Stimulated activated CD8-positive, alpha-beta memory T cell treated with anti-CD3 and anti-CD28 coated beads, Interleukin-12 subunit alpha, Interleukin-12 subunit beta, amount 100 ng/mL, for 1 hour (primary cell): Measurements from ENCODE around the gene PNPLA7.
"Not testable (repeated sequence)": the region's sequence is repeated elsewhere in the genome, so short reads cannot be mapped to it uniquely, and the experiment has no call there.

Experiments used
- DNase-seq: peaks from one replicate; pipeline ENCODE4 v3.0.0-alpha.2; 2020; ENCODE audit warnings: low read depth

PNPLA7 gene

DNA sequence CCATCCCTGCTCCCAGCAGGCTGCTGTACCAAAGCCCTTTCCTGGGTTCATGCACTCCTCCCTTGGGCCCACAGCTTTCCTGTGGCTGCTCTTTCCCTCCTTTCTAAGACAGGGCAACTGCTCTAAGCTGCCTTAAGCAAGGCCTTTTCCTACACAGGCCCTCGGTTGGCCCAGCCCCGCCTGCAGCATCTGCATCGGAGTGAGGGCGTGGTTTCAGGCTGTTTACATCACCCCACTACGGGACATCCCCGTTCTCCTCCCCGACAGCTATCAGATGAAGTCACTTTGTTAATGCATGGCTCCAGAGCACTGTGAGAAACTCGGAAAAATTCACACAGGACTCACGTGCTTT lies 25.1 kb upstream of the PNPLA7 start:
- DNase-seq, result no peak

- DNase-seq, result no peak
Measured at GRCh38 chr9:137574192-137574591, 24.0 kb upstream of the PNPLA7 start.

DNA sequence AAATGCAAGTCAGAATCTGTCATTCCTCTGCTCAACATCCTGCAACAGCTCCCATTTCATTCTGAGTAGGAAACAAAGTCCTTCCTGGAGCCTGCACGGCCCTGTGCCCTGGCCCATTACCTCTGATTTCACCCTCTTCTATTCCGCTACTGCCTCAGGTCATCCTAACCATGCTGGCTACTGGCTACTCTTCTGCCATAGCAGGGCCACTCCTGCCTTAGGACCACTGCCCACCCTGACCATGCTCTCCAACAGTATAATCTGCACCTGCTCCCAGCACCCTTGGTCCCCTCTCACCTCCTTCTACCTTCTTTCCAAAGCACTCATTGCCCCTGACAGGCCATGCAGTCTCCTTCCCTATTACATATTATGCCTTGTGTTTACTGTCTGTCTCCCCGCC lies 20.4 kb upstream of the PNPLA7 start:
- no peak for DNase-seq

- no peak for DNase-seq
Measured at GRCh38 chr9:137569609-137570203, 19.5 kb upstream of the PNPLA7 start.

DNA sequence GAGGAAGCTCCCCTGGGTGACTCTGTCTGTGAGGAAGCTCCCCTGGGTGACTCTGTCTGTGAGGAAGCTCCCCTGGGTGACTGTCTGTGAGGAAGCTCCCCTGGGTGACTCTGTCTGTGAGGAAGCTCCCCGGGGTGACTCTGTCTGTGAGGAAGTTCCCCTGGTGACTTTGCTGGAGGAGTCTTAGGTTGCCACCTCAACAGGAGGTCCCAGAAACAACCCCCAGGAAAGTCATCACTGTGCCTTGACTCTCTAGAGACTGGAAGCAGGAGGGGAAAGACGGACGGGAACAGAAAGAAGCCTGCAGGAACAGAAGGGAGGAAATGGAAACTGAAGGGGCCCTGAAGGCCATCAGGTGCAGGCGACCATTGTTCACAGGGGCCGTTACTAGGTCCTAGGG lies 18.2 kb upstream of the PNPLA7 start:
- not testable (repeated sequence) for DNase-seq

- no peak for DNase-seq
Measured at GRCh38 chr9:137564817-137565411, 14.7 kb upstream of the PNPLA7 start.

- no peak for DNase-seq
Measured at GRCh38 chr9:137564134-137564533, 13.9 kb upstream of the PNPLA7 start.

DNA sequence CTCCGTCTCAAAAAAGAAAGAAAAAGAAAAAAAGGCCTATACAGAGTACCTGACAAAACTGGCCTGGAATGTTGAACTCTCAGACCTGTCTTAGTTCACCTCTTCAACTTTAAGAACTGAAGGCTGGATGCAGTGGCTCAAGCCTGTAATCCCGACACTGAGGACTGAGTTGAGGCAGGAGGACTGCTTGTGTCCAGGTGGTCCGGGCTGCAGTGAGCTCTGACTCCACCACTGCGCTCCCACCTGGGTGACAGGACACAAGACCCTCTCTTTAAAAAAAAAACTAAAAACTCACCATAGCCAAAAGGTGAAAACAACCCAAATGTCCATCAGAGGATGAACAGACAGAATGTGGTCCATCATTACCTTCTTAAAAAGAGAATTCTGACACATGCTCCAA lies 7.9 kb upstream of the PNPLA7 start:
- DNase-seq, result no peak

DNA sequence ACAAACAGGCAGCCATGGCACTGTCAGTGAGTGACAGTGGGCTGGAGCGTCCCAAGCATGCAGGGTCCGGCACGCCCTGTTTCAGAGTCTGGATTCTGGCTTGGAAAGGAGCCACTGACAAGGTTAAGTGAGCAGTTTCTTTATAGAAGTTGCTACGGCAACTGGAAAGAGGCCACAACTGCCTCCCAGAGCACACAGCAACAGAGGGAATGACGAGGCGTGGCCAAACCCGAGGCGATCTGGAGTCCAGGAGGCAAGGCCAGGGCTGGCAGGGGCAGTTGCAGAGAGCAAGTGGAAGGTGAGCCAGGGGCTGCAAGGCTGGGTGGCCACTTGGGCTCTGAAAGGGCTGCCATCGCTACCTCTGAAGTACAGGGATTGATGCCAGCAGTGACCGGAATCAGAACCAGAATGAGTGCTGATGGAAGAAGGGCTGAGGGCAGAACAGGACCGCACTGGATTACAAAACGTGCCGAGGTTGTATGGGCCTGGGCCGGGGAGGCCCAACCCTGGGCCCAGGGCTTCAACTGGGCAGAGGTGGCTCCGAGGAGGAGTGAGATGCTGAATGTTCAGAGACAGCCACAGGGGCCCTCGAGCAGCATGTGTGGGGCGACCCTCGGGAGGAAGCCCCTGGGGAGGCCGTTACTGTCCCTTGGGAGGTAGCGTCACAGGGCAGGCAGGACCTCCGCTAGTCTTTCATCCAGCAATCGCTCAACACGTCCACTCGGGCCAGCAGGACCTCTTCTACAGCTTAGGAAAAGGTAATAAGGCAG lies 6.1 kb upstream of the PNPLA7 start:
- no peak for DNase-seq

DNA sequence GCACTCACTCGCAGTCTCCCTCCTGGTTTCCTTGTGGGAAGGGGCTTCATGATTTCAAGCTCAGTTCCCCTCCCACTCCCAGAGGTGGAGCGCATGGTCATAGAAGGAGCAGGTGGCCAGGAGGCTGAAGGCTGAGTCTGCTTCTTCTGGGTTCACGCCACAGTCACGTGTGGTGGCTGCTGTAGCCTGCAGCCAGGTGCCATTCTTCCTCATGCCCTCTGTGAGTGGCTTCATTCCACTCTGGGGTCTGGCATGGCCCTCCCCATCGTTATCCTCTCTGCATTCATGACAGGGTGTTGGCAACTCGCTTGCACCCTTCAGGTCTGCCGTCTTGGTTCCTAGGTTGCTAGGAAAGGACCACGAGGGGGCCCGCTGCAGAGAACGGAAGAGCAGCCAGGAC lies 5.0 kb upstream of the PNPLA7 start:
- DNase-seq, result no peak

DNA sequence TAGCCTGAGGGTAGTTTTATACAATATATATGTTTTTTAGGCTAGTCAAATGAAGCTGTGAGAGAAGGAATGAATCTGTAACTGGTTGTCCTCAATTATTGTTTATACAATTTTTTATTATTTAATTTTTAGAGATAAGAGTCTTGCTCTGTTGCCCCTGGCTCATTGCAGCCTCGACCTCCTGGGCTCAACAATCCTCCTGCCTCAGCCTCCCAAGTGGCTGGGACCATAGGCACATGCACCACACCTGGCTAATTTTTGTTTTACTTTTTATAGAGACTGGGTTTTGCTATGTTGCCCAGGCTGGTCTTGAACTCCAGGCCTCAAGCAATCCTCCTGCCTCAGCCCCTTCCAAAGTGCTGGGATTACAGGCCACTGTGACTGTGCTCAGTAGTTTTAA lies 4.1 kb upstream of the PNPLA7 start:
- no peak for DNase-seq

GRCh38 chr9:137553654-137554053 lies 3.5 kb upstream of the PNPLA7 start:
- not testable (repeated sequence) for DNase-seq

- no peak for DNase-seq
Measured at GRCh38 chr9:137552022-137552768, 2.0 kb upstream of the PNPLA7 start.

DNA sequence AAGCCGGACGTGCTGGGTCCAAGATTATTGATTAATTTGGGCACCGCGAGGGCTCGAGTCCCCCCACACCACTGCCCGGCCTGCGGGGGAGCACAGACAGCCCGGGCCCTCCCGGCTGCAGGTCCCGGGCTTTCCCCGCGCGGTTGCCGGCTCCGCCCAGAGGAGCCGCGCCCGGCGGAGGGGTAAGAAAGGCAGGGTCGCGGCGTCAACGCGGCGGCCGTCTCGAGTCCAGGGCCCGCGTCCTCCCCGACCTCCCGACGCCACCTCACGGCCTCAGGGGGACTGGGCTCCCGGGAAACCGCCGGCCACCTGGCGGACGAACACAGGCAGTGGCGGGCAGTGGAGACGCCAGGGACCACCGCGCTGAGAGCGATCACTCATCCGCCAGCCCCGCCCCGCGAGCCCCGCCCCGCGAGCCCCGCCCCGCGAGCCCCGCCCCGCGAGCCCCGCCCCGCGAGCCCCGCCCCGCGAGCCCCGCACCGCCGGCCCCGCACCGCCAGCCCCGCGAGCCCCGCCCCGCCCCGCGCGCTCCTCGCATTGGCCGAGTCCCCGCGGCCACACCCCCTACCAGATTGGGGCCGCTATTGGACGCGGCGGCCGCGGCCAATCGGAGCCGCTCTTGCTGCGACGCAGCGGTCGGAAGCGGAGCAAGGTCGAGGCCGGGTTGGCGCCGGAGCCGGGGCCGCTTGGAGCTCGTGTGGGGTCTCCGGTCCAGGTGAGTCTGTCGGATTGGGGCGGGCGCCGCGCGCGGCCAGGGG lies 1.2 kb upstream of the PNPLA7 start, which contains the start of gene MRPL41:
Gene MRPL41, plus strand, starts transcription at position 616 of the 758 bp plus-strand sequence. CDS start 203 bp downstream, outside the sequence.
- DNase-seq, result peak; percentile 68

DNA sequence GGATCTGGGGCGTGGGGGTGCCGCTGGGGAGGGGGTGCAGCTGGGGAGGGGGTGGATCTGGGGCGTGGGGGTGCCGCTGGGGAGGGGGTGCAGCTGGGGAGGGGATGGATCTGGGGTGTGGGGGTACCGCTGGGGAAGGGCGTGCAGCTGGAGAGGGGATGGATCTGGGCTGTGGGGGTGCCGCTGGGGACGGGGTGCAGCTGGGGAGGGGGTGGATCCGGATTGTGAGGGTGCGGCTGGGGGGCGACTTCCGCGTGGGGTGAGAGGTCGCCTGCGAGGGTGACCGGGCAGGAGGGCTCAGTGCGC lies 709 bp upstream of the PNPLA7 start:
- DNase-seq, result not testable (repeated sequence)

DNA sequence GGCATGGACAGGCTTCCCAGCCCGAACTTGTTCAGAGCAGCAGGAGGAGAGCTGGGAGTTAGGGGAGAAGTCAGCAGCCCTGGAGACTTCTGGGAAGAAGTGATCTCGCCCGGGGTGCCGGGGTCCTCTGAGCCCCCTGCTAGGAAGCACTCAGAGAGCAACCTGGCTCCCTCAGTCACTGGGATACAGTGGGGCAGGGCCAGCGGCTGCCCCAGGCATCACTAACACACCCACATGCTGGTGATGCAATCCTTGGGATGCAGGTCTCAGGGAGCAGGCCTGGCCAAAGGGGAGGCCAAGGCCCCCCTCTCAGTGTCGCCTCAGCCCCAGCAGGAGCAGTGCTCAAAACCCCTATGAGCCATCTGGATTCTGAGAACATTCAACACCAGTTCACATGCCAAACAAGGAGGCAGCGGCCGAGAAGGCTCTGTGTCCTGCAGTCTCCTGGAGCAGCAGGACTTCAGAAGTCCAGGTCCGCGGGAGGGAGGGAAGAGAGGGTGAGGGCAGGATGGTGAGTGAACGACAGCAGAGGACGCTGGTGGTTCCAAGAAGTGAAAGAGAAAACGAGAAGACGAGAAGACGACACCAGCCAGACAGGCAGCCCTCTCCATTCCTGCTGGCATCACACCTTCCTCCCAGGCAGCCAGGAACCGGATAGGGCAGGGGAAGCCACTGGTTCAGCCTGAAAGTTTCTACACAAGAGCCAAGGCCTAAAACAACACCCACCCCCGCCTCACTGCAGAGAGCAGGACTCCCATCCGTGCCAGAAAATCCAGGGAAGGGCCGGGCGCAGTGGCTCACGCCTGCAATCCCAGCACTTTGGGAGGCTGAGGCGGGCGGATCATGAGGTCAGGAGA lies 2.3 kb downstream of the PNPLA7 start:
- no peak for DNase-seq

GRCh38 chr9:137545123-137545522 lies 5.1 kb downstream of the PNPLA7 start:
- no peak for DNase-seq

DNA sequence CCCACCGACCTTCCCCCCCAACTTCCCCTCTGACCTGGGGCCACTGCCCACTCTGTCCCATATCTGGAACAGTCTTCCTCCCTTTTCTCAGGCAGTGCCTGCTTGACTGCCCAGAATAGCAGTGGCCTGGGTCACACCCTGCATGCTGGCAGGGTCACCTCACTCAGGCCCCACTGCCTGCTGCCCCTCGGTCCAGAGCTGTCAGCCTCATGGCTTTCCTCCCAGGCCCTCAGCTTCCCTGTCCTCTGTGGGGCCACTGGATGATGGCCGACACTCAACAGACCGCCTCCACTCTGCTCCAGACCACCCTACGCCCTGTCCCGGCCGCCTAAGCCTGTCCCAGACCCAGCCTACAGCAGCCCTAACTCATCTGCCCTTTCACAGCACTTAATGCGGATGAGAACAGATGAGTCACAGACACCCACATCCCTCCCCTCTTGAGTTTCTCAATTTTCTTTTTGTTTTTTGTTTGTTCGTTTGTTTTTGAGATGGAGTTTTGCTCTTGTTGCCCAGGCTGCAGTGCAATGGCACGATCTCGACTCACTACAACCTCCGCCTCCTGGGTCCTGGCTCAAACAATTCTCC lies 5.9 kb downstream of the PNPLA7 start:
- no peak for DNase-seq

DNA sequence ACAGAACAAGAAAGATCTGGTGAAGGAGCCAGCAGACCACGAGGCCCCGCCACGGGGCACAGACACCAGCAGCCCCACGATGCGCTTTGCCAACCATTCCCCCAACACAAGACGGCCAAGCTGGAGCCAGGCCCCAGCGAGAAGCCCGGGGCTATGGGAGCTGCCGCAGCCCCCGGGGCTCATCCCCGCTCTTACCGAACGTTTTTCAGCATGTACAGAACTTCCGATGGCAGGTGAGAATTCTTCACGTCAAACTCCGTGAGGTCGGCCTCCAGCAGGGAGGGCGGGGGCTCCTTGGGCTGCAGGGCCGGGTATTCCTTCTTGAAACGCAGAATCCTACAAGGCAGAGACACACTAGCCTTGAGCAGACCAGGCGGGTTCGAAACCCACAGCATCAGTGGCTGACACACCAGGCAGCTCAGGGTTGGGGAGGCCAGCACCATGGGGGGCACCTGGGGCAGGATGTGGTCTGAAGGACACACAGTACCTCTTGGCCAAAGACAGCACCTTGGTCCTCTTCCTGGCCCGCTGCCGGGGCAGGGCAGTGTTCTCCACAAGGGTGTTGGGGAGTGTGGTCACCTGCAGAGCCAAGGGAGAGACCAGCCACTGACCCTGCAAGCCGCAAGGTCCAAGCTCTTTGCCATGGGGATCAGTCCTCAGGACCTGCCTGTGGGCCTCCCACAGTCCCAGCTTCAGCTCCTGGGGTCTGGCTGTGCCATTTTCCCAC lies 6.8 kb downstream of the PNPLA7 start:
- no peak for DNase-seq

GRCh38 chr9:137542486-137542885 lies 7.7 kb downstream of the PNPLA7 start:
- DNase-seq, result no peak
